HG03342 (cell line): ENCODE data around the gene TOMM20.

Source experiments
- ATAC-seq: cut with Tn5 transposase; IDR thresholded peaks from one replicate; pipeline ENCODE4 v1.9.1; 2021; ENCODE audit warnings: mild to moderate bottlenecking, moderate library complexity; ENCODE audit not compliant: unreplicated experiment

The TOMM20 gene

GRCh38 chr1:235136111-235136510 is 7.5 kb upstream of the TOMM20 start:
- no peak for ATAC-seq

DNA sequence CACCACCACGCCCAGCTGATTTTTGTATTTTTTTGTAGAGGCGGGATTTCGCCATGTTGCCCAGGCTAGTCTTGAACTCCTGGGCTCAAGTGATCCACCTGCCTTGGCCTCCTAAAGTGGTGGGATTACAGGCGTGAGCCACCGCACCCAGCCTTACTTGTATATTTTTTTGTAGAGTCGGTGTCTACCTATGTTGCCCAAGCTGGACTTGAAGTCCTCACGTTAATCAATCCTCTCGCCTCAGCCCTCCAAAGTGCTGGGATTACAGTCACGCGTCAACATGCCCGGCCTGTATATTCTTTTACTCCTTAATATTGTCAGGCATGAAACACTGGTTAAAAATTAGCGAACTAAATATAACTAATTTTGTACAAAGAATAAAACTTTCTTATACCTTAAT is 5.5 kb upstream of the TOMM20 start:
- ATAC-seq: no peak

DNA sequence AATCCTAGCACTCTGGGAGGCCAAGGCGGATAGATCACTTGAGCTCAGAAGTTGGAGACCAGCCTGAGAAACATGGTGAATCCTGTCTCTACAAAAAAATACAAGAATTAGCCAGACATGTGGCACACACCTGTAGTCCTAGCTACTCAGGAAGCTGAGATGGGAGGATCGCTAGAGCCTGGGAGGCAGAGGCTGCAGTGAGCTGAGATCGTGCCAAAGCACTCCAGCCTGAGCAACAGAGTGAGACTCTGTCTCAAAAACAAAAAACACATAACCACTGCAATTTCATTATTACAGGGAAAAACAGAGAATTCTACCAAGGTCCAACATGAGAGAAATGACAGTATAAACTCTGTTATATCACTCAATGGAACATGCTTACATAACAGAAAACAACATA is 4.4 kb upstream of the TOMM20 start:
- no peak for ATAC-seq

DNA sequence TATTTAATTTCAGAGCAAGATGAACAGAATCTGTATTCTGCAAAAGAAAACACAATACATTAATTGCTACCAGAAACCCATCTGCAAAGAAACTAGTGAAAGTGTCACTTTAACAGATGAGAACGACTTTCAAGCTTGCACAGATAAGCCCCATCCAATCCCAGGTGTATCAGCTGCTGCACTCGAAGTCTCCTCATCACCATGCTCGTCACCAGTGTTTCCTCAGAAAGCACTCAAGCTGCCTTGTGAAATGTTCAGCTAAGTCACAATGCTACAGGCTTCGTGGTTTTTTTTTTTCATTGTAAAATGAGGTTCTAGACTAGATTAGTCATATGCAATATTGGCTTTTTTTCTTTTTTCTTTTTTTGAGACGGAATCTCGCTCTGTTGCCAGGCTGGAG is 3.3 kb upstream of the TOMM20 start:
- ATAC-seq: no peak

- no peak for ATAC-seq
These were observed 2.2 kb upstream of the TOMM20 start for GRCh38 chr1:235130766-235131270.

- no peak for ATAC-seq
These were observed 1.3 kb upstream of the TOMM20 start for GRCh38 chr1:235129774-235130570.

DNA sequence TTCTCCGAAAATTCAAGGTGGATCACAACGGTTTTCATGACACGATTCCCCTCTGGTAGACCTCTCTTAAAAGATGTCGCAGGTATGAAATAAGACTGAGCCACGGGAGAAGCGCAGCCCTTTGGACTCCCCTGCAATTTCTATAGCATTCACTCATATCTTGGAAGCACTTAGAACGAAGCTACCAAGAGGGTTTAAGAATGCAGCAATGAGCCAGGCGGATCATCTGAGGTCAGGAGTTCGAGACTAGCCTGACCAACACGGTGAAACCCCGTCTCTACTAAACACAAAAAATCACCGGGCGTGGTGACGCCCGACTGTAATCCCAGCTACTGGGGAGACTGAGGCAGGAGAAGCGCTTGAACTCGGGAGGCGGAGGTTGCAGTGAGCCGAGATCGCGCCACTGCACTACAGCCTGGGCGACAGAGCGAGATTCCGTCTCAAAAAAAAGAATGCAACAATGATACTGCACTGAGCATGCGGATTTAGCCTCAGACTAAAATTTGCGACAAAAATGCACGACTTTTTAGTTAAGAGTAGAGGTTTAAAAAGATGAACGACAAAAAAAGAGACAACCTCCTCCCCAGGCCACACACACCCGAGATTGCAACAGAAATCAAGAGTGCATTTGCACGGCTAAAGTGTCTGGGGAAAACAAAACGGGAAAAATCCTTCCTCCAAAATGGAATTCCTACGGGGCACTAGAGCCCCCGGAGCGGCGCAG is 743 bp downstream of the TOMM20 start:
- ATAC-seq: no peak

DNA sequence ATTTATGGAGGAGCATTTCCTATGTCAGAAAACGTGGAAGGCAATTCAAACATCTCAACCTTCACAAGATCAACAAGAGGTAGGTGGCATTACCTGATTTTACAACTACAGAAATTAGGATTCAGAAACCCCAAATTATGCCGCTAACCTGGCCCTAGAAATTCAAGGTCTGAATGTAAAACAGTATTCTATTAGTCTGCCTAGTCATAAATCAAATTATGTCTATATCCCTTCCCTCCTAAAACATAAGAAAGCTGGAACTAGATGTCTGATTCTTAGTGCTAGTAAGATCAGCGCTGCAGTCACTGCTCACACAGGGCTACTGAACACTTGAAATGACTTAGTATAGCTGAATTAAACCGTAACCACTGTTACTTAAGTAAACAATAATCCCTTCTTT is 1.4 kb downstream of the TOMM20 start:
- no peak for ATAC-seq

- ATAC-seq: no peak
These were observed 4.0 kb downstream of the TOMM20 start for GRCh38 chr1:235124665-235125064.

- no peak for ATAC-seq
These were observed 4.5 kb downstream of the TOMM20 start for GRCh38 chr1:235124111-235124510.

DNA sequence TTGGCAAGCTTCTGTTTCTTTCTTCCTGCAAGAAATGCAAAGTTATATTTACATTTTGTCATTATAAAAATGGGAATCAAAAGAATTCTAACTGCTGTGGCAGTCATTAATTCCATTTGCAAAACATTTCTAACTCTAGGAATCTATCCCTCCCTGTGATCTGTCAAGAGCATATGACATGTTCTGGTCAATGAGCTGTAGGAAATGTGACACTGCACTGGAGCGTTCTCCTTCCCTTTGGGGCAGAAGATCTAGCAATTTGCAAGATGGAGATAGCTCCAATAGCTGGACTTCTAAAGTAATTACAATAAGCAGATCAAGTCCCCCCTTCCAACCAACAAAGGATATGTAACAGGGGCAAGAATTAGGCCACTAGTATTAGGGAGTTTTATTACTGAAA is 6.3 kb downstream of the TOMM20 start:
- ATAC-seq: no peak

GRCh38 chr1:235113183-235113917 is 15.3 kb downstream of the TOMM20 start:
- no peak for ATAC-seq

- ATAC-seq: no peak
These were observed 16.1 kb downstream of the TOMM20 start for GRCh38 chr1:235112297-235113182.

- no peak for ATAC-seq
These were observed 17.5 kb downstream of the TOMM20 start for GRCh38 chr1:235111107-235111506.

DNA sequence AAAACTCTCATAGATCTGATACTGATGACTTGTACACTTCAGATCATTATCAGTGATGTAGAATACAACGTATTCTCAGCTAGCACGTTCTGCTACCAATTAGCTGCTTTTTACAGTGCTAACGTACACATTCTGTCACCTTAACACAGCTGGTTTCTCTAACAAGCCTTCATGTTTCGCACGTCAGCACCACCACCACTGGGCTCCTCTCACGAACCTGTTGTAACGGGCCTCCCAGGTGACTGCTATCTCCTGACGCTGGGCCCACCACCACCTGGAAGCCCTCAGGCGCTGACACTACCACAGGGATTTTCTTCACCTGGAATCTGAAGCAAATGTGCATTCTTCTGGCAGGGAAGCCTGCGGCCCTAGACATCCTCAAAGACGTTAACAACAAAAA is 19.8 kb downstream of the TOMM20 start:
- ATAC-seq: no peak

DNA sequence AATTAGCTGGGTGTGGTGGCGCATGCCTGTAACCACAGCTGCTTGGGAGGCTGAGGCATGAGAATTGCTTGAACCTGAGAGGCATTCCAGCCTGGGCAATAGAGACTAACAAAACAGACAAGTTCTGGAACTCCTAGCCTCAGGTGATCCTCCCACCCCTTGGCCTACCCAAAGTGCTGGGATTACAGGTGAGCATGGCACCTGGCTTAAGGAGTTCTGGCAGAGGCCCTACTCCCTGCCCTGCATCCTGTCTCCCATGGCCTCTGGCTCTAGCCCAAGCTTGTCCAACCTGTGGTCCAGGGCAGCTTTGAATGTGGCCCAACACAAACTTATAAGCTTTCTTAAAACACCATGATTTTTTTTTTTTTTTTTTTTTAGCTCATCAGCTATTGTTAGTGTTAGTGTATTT is 20.4 kb downstream of the TOMM20 start:
- ATAC-seq: no peak

DNA sequence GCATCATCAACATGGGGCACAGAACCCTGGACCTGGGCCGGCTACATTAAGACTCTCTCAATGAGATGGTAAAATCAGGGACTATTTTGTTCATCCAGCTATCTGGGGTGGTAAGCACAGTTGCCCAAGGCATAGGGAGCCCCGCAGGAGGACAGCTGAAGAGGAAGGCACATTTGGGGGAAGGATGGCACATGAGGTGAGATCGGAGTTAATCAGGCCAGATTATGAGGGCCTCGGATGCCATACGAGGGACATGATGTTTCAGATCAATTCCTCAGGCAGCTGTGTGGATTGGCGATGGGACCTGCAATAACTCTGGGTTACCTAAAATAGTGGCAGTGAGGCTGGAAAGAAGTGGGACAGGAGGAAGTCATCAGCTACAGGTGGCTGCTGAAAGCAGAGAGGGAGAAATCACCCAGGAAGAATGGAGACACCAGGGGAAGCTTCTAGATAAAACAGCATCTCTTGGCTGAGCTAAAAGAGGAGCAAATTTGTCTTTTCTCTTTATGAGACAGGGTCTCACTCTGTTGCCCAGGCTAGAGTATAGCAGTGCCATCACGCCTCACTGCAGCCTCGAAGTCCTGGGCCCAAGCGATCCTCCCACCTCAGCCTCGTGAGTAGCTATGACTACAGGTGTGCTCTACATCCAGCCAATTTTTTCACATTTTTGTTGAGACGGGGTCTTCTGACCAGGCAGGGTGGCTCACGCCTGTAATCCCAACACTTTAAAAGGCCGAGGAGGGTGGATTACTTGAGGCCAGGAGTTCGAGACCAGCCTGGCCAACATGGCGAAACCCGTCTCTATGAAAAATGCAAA is 21.1 kb downstream of the TOMM20 start:
- no peak for ATAC-seq

- ATAC-seq: no peak
These were observed 22.2 kb downstream of the TOMM20 start for GRCh38 chr1:235106457-235106856.
